Stimulated activated CD8-positive, alpha-beta memory T cell treated with anti-CD3 and anti-CD28 coated beads, Interleukin-4, amount 100 ng/mL, for 24 hours (primary cell): ENCODE results near the gene EFNA5.
A peak's percentile ranks its signal among the peaks of the same experiment; 100 is the strongest.

Experiments
- DNase-seq: peaks from one replicate; pipeline ENCODE4 v3.0.0-alpha.2; 2020; ENCODE audit warnings: low read depth

The EFNA5 gene

DNA sequence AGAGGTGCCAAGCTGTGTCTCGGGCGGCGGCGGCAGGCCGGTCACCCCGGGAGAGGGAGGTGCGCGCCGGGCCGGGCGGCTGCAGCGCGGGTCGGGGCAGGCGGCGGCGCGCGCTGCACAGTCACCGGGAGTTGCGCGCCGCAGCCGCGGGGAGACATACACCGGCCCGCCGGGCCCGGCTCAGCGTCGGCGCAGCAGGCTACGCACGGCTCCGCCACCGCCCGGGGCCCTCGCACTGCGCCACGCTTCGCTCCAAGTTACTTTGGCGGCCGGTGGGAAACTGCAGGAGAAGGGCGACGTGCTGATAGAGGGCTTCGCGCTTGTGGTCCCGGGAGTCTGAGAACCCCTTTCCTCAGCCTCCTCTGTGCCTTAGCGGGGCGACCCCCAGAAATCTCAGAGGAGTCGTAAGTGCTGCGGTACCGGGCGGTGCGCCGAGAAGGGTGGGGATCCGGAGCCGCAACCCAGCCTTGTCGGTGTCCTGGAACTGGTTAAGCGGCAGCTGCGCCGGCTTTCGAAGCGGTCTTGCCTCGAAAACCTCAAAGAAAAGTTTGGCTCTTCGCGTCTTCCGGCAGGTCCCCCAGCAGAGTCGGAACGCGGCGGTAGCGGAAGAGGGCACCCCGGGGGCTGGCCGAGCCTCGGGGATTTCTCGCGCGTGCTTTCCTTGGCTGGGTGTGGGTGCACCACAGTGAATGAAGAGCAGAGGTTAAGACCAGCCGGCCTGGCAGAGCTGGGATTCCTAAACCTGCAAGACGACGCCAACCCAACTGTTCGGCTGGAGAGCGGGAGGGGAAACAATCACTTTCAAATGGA, at the start of gene EFNA5:
Gene EFNA5 (minus strand): TSS at position 6 of the 810 bp plus-strand sequence.
- DNase-seq: no peak

DNA sequence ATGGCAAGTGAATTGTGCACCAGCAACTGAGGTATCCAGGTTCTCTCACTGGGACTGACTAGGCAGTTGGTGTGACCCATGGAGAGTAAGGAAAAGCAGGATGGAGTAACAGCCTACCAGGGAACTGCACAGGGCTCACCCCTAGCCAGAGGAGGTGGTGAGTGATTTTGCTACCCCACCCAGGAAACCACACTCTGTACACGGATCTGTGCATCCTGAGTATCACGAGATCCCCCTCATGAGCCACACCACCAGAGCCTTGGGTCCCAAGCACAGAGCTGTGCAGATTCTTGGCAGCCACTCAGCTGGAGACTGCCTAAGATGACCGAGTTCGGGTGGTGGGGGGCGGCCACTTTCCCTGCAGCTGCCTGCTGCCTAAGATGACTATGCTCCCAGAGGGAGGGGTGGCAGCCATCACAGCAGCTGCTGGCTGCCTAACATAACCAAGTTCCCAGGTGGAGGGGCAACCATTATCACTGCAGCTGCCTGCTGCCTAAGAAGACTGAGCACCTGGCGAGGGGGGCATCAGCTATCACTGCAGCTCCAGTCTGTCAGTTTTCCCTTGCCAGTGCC, 48.4 kb upstream of the EFNA5 start:
- no peak for DNase-seq

DNA sequence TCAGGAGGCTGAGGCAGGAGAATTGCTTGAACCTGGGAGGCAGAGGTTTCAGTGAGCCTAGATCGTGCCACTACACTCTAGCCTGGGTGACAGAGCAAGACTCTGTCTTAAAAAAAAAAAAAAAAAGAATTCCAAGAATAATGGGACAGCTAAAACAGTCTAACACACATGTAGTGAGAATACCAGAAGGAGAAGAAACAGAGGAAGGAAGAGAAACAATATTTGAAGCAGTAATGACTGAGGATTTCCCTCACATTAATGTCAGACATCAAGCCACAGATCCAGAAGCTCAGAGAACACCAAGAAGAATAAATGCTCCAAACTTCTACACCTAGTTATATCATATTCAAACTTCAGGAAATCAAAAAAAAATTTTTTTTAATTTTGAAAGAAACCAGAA, 47.1 kb upstream of the EFNA5 start:
- no peak for DNase-seq

GRCh38 chr5:107713228-107713627, 42.5 kb upstream of the EFNA5 start:
- no peak for DNase-seq

GRCh38 chr5:107712359-107712870, 41.7 kb upstream of the EFNA5 start:
- DNase-seq: no peak

DNA sequence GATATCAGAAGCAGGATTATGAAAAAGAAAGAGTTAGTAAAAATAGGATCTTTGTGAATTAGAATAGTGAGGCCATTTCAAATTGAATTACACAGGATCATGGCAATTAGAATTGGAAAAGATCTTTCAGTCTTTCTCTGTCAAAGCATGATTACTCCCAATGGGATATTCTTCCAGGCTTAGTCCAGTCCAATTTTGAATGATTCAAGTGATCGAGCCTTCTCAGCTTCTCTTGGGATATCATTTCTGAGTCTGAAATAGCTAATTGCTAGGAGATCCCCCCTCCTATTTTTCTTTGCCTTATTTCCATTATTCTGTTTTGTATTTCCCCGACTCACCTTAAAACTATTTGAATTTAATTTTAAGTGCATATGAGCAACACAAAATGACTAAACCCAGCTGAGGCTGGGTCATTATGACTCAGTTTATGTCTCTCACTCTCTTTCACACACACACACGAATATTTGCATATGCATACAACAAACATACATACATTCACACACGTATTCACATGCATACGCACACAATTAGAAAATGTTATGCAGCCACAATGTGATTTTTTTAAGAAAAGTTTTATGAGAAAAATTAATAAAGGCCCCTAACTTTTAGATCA, 34.8 kb upstream of the EFNA5 start:
- DNase-seq: no peak

DNA sequence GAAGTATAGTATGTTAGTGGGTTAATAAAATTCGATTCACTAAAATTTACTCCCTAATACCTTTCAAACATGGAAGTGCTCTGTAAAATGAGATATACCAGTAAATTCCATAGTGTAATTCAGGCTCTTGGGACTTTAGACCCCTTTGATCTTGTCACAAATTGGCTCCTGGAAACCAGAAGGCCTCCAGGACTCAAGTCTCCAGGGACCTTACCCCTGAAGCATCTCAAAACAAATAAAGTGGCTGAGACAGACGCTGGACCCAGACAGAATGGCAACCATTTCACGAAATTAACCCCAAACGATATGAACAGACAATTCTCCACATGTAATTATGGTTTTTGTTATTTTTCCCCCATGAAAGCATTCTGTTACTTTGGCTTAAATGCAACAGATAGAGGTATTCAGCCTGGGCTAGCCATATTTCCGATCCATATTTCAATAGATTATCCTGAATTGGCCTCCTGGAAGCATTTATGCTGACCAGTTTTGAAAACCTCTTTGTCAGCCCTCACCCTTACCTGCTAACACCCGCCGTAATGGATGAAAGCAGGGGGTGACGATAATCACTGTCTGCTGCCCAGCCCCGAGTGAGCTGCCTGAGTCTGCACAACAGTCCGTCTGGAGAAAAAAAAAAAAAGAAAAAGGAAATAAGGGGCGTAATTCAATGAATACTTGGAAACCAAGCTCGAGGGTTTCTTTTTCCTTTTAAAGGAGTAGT, 34.1 kb upstream of the EFNA5 start:
- no peak for DNase-seq

DNA sequence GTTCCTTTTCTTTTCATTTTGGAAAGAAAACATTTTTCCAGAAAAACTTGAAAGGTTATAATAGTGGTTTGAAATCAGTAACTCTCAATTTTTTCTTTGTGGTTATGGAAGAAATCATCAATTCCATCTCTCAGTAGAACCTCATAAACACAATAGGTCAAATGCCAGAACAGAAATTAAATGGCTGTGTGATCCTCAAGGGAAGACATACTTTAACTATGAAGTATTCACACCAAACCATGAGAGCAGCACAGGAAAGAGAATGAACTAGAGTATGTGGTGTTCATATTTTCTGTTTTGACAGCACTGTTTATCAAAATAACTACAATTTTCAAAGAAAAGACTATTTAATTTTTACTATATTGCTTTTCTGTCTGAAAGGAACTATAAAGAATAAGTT, 29.7 kb upstream of the EFNA5 start:
- no peak for DNase-seq

GRCh38 chr5:107699425-107699824, 28.7 kb upstream of the EFNA5 start:
- DNase-seq: no peak

- no peak for DNase-seq
These were observed 27.5 kb upstream of the EFNA5 start for GRCh38 chr5:107698286-107698685.

- no peak for DNase-seq
These were observed 25.8 kb upstream of the EFNA5 start for GRCh38 chr5:107696498-107696897.

DNA sequence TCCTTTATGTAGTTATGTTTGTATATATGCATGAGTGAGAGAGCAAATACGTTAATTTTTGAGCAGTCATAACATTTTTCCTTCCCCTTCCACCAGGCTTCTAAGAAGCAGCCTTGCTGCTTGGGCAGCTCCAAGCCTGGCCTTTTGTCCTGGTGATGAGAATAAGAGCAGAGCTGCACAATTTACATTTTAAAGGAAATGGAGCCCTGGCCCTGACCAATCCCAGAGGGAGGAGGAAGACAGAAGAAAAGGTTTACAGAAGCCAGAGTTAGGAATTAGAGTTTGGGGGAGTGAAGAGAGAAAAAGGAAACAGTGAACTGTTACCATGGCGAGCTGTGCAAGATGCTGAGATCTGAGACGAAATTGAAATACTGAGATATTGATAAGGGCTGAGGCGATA, 25.3 kb upstream of the EFNA5 start:
- DNase-seq: no peak

DNA sequence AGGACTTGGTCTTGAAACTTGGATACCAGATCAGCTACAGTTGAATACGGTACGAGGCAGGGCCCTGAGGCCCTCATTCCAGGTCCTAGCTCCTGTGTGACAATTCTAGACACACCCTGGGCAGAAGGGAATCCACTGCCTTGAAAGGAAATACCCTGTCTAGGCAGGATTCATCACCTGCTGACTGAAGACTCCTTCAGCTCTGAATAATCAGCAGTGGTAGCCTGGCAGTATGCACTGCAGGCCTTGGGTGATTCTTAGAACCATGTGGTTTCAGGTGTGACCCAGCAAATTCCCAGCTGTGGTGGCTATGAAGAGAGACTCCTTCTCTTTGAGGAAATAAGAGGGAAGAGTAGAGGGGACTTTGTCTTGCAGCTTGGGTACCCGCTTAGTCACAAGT, 17.2 kb upstream of the EFNA5 start:
- DNase-seq: no peak

- no peak for DNase-seq
These were observed 16.7 kb upstream of the EFNA5 start for GRCh38 chr5:107687404-107687803.

- no peak for DNase-seq
These were observed 11.8 kb upstream of the EFNA5 start for GRCh38 chr5:107682533-107682932.

DNA sequence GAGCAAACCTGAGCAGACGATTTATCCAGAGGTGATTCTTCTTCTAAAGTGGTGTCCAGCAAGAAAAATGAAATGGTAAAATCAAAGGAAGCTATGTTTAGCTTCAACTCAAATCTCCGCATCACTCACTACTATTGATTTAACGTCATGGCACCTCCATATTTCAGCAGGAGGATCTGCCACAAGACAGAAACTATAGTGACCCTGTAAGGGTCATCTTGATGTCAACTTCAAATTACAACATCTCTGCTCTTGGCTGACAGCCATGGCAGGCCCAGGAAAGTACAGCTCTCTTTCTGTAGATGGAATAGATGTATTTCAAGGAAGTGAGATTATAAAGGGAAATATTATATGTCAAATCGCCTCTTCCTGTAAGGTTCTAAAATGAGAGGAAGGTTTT, 10.1 kb upstream of the EFNA5 start:
- DNase-seq: no peak

DNA sequence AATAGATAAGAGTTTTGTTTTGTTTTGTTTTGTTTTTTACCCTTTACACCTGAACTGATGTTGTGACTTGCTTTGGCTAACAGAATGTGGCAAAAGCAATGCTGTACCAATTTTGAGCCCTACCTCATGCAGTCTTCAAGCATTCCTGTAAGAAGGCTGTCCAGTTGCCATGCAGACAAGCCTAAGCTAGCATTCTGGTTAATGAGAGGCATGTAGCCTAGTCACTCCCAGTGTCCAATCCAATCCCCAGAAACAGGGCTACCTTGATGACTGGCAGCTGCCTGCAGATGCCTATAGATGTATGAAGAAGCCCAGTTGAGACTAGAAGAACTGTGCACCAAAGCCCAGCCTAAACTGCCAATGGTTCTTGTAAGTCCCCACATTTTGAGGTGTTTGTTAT, 9.4 kb upstream of the EFNA5 start:
- DNase-seq: no peak

DNA sequence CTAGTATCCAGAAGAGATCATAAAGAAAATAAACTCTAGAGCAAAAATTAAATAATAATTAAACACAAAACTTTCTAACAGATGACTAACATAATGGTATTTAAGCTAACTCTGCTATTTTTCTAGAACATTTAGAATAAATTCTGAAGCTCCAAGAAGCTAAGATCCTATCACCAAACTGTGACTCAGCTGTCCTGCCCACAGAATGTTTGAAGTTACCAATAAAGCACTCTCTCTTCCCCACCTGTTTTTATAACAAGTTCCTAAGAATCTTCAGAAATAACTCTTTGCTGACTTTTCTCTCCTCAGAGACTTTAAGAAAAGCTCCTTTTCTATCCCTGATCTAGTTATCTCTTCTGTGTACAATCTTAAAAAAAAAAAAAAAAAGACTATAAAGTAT, 6.0 kb upstream of the EFNA5 start:
- DNase-seq: no peak

DNA sequence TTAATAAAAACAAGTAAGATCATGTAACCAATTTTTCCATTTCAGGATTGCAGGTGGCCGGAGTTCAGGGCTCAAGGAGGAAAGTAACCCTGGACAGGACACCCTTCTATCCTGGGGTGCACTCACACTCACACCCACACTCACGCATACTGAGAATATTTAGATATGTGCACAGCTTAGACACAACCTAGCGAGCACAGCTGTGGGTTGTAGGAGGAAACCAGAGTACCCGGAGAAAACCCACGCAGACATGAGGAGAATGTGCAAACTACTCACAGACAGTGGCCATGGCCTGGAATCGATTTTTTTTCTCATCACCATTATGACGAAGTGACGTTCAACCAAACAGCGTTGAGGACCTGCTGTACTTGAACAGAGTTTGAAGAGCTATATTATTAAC, 4.5 kb upstream of the EFNA5 start:
- DNase-seq: no peak

- DNase-seq: no peak
These were observed 3.9 kb upstream of the EFNA5 start for GRCh38 chr5:107674655-107675054.

DNA sequence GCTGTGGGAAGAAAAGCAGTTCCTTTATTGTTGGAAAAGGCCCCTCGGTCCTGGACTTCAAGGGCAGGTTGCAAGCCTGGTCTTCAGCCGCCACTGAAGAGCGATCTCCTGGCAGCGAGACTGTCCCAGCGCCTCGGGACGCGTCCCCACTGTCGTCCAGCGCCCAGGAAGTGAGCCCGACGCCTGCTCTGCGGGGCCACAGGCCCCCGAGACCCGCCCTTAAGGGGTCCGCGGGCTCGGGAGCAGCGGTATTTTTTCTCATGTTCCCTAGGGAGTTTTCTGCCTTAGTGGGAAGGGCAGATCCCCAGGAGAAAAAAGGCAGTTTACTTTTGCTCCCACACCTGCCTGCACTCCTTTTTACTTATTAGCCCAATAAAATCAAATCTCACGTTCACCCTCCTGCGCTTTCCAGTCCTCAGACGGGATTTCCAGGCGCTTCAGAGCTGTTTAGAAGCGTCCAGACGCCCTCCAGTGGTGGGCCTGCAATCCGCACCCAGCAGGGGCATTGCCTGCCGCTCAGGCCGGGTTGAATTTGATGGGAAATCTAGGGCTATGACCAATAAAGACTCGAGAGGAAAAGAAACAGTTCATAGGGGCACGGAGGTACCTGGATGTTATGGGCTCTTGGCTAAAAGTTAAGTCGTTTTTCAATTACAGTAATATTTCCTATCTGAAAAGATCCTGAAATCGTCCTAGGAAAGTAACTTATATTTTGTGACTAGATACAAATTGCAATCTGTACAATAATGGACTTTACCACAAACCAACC, 2.8 kb upstream of the EFNA5 start:
- peak; percentile 68 for DNase-seq

DNA sequence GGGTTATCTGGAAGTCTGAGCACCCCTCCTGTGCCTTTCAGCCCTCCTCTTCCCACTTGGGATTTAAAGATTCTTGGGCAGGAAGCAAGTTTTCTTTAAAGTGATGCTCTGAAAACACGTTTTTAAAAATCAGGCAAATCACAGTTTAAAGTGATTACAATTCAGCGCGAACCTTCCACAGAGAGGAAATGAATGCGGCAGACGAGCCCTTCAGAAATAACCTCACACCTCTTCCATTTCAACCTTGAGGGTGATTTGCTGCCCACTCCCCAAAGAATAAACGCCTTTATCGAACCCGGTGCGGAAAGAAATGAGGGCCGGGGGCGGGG, 2.3 kb upstream of the EFNA5 start:
- DNase-seq: no peak
